K562 (cell line): Measurements from ENCODE around the gene CCNL2. TPM values are rescaled to one million over a fixed set of nuclear protein-coding genes. Genes with fewer than 3 reads are reported as not detected.

ENCODE experiments used
- ARID3A ChIP-seq: IDR thresholded peaks from 2 replicates; pipeline ENCODE4 v1.6.1; 2012; ENCODE audit warnings: low read depth, low read length, improper control_type of control experiment, borderline replicate concordance
- BRD4 ChIP-seq: fragments of 200-600 bp; sonication (generic); IDR thresholded peaks from 2 replicates; pipeline ENCODE4 v1.6.1; 2017; ENCODE audit warnings: inconsistent platforms
- CEBPG ChIP-seq, 3 experiments: fragments of 200-800 bp in 1 of 3; sonication (Bioruptor generic) in 1 of 3; sonication (generic) in 1 of 3; formaldehyde crosslinking in 1 of 3; IDR thresholded peaks in 2 of 3; conservative IDR thresholded peaks in 1 of 3; 2 replicates each; pipeline versions ENCODE4 v1.6.1 to v1.8.0; 2016 to 2022; ENCODE audit warnings: missing compliant biosample characterization in 2 of 3, missing genetic modification characterization in 2 of 3, mild to moderate bottlenecking in 1 of 3, missing genetic modification reagents in 1 of 3
- DDX20 ChIP-seq: fragments of 450-650 bp; IDR thresholded peaks from 2 replicates; pipeline ENCODE4 v1.6.1; 2016; ENCODE audit warnings: missing genetic modification characterization, low read depth, mild to moderate bottlenecking, missing compliant biosample characterization, moderate library complexity
- HDAC8 ChIP-seq: fragments of 450-650 bp; IDR thresholded peaks from 2 replicates; pipeline ENCODE4 v1.6.1; 2016; ENCODE audit warnings: mild to moderate bottlenecking, missing genetic modification characterization, moderate library complexity, missing compliant biosample characterization
- NUFIP1 ChIP-seq: fragments of 450-650 bp; IDR thresholded peaks from 2 replicates; pipeline ENCODE4 v1.6.1; 2018; ENCODE audit not compliant: partially characterized antibody
- PHB ChIP-seq: fragments of 250-450 bp; sonication (Bioruptor Pico); IDR thresholded peaks from 2 replicates; pipeline ENCODE4 v1.5.0; 2021
- POLR2AphosphoS2 ChIP-seq: IDR thresholded peaks from 2 replicates; pipeline ENCODE4 v1.6.1; 2012; ENCODE audit warnings: low read length, improper control_type of control experiment
- PRMT5 ChIP-seq: sonication (generic); formaldehyde crosslinking; IDR thresholded peaks from 2 replicates; pipeline ENCODE4 v1.5.0; 2020; ENCODE audit warnings: missing genetic modification reagents
- RB1 ChIP-seq: fragments of 450-650 bp; IDR thresholded peaks from 2 replicates; pipeline ENCODE4 v1.6.1; 2017; ENCODE audit warnings: low read depth, mild to moderate bottlenecking
- SMARCA5 ChIP-seq: fragments of 450-650 bp; IDR thresholded peaks from 2 replicates; pipeline ENCODE4 v1.6.1; 2016
- SOX6 ChIP-seq: fragments of 450-650 bp; IDR thresholded peaks from 2 replicates; pipeline ENCODE4 v1.6.1; 2014; ENCODE audit warnings: mild to moderate bottlenecking
- TBP ChIP-seq: optimal IDR thresholded peaks from 2 replicates; pipeline ENCODE3; 2011; ENCODE audit warnings: low read depth, low read length, improper control_type of control experiment
- TCF7 ChIP-seq: sonication (generic); IDR thresholded peaks from 2 replicates; pipeline ENCODE4 v1.6.1; 2016; ENCODE audit warnings: antibody characterized with exemption, borderline replicate concordance
- TCFL5 ChIP-seq: fragments of 250-450 bp; sonication (Bioruptor Pico); conservative IDR thresholded peaks from 2 replicates; pipeline ENCODE4 v1.6.1; 2021; ENCODE audit warnings: mild to moderate bottlenecking, moderate library complexity, matching md5 sums
- TOE1 ChIP-seq, 2 experiments: fragments of 450-650 bp in 1 of 2; sonication (generic) in 1 of 2; formaldehyde crosslinking in 1 of 2; IDR thresholded peaks; 2 replicates each; pipeline versions ENCODE4 v1.7.1 to v1.8.0; 2016 to 2022; ENCODE audit warnings: borderline replicate concordance in 2 of 2, mild to moderate bottlenecking in 2 of 2, antibody characterized with exemption in 1 of 2, inconsistent platforms in 1 of 2, low read depth in 1 of 2, missing genetic modification reagents in 1 of 2, moderate library complexity in 1 of 2
- ZEB2 ChIP-seq: fragments of 450-650 bp; IDR thresholded peaks from 2 replicates; pipeline ENCODE4 v1.6.1; 2016
- ZFP91 ChIP-seq: sonication (generic); formaldehyde crosslinking; IDR thresholded peaks from 2 replicates; pipeline ENCODE4 v1.8.0; 2022; ENCODE audit warnings: mild to moderate bottlenecking, missing genetic modification reagents
- ZNF146 ChIP-seq: IDR thresholded peaks from one replicate; pipeline ENCODE4 v1.6.1; 2018; ENCODE audit warnings: missing compliant biosample characterization; ENCODE audit not compliant: unreplicated experiment
- ZNF561 ChIP-seq: fragments of 450-650 bp; formaldehyde crosslinking; conservative IDR thresholded peaks from 2 replicates; pipeline ENCODE4 v1.4.0; 2020; ENCODE audit warnings: mild to moderate bottlenecking, moderate library complexity
- ZNF586 ChIP-seq: fragments of 450-650 bp; formaldehyde crosslinking; conservative IDR thresholded peaks from 2 replicates; pipeline ENCODE4 v1.4.0; 2020; ENCODE audit warnings: mild to moderate bottlenecking, moderate library complexity
- ZNF75A ChIP-seq: fragments of 450-650 bp; formaldehyde crosslinking; IDR thresholded peaks from 2 replicates; pipeline ENCODE4 v1.4.0; 2020; ENCODE audit warnings: mild to moderate bottlenecking
- polyA plus RNA-seq, 8 experiments: library from polyadenylated mRNA; depleted of rRNA in 4 of 8; stranded (reverse) in 5 of 8; unstranded in 3 of 8; fragments of >200 nt; fragmentation: Nextera tagmentation in 2 of 8; fragmentation: Illumina TruSeq in 1 of 8; extraction: Ambion mirVana in 2 of 8; extraction: Trizol in 1 of 8; gene quantifications; 2 replicates each; pipeline versions ENCODE4 v1.2.1 to v1.2.3, GENCODE V29; 2011 to 2014; ENCODE audit warnings: inconsistent platforms in 1 of 8, missing spikeins in 1 of 8
- total RNA-seq, 7 experiments: library from RNA; depleted of rRNA in 6 of 7; stranded (reverse); fragments of >200 nt in 6 of 7; fragmentation: Illumina TruSeq in 2 of 7; extraction: Trizol in 2 of 7; gene quantifications; 2 replicates each; pipeline versions ENCODE4 v1.2.1 to v1.2.3, GENCODE V29; 2011 to 2021; ENCODE audit warnings: low replicate concordance in 1 of 7
- TF ChIP-seq, protein P1 (sequence below): IDR thresholded peaks from 2 replicates; pipeline ENCODE4 v1.6.1; 2011; ENCODE audit warnings: borderline replicate concordance, low read depth, mild to moderate bottlenecking, moderate library complexity, low read length; ENCODE audit not compliant: insufficient read depth, poor library complexity, severe bottlenecking

CCNL2 gene
- total and polyA plus RNA-seq, 9 of the 15 experiments (the other 6 are each of a cell fraction or from before 2014, with no cell fraction given) = 2.8 to 287 (median 94.5) TPM

DNA sequence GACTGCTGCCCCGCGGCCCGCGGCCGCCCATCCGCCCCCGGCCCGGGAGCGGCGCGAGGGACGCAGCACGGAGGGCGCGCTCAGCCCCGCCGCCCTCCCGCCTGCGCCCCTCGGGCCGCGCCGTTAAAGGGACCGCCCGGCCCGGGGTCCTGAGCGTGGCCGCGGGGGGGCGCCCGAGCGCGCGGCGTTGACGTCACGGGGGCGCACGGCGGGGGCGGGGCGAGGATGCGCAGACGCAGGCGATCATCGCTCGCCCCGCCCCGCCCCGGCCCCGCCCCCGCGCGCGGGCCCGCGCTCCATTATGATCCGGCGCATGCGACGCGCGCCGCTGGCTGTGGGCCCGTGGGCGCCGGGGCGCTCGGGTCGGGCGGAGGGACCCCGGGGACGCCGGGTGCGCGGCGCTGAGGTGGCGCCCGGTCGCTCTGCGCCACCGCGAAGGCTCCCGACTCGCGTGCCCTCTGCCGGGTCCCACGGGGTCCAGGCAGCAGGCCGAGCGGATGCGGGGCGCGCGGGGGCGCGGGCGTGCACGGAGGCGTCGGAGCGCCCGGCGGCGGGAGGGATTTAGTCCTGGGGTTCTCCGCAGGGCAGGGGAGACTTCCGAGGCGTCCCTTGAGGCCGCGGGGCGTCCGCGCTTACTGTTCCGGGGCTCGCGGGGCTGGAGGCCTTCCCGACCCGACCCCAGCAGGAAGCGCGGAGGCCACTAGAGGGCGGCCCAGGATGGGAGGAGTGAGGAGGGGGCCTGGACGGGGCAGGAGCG is 49.7 kb downstream of the CCNL2 start, which contains the start of gene DVL1 (continued):
- no peak for TF ChIP-seq ARID3A
- TF ChIP-seq TCFL5 (CRISPR knock-in tag) = no peak
- TF ChIP-seq, protein P1, sequence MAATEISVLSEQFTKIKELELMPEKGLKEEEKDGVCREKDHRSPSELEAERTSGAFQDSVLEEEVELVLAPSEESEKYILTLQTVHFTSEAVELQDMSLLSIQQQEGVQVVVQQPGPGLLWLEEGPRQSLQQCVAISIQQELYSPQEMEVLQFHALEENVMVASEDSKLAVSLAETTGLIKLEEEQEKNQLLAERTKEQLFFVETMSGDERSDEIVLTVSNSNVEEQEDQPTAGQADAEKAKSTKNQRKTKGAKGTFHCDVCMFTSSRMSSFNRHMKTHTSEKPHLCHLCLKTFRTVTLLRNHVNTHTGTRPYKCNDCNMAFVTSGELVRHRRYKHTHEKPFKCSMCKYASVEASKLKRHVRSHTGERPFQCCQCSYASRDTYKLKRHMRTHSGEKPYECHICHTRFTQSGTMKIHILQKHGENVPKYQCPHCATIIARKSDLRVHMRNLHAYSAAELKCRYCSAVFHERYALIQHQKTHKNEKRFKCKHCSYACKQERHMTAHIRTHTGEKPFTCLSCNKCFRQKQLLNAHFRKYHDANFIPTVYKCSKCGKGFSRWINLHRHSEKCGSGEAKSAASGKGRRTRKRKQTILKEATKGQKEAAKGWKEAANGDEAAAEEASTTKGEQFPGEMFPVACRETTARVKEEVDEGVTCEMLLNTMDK = peak; percentile 95
- TF ChIP-seq DDX20 (tag) = no peak
- TF ChIP-seq HDAC8 = no peak
- TF ChIP-seq SOX6 = no peak
- TF ChIP-seq ZFP91 (CRISPR knock-in tag) = no peak
- no peak for TF ChIP-seq TOE1 (IDR thresholded peaks at IDR 0.05; ENCODE audit: borderline replicate concordance)
- TF ChIP-seq TOE1 (CRISPR knock-in tag; IDR thresholded peaks at IDR 0.05; ENCODE audit: borderline replicate concordance, low read depth) = 0 out of 2 replicates have a peak, but pooled peaks have one; percentile 33
- no peak for TF ChIP-seq ZNF561 (CRISPR knock-in tag)
- TF ChIP-seq ZNF75A (CRISPR knock-in tag) = no peak
- TF ChIP-seq ZEB2 = no peak
- no peak for TF ChIP-seq NUFIP1
- TF ChIP-seq PRMT5 = no peak
- no peak for TF ChIP-seq TCF7
- TF ChIP-seq ZNF146 (CRISPR knock-in tag) = no peak
- TF ChIP-seq PHB (CRISPR knock-in tag) = no peak
- TF ChIP-seq BRD4 = no peak
- peak; percentile 86 for TF ChIP-seq RB1
- no peak for TF ChIP-seq POLR2AphosphoS2
- no peak for TF ChIP-seq CEBPG (CRISPR knock-in tag; IDR thresholded peaks at IDR 0.05)
- no peak for TF ChIP-seq CEBPG (tag; conservative IDR thresholded peaks at IDR 0.05 in 1 of 2, IDR thresholded peaks at IDR 0.05 in 1 of 2)
- no peak for TF ChIP-seq SMARCA5
- no peak for TF ChIP-seq ZNF586 (CRISPR knock-in tag)
- peak; percentile 29 for TF ChIP-seq TBP
